ENCODE data around the gene CHADL.
"Not testable (repeated sequence)": the region's sequence is repeated elsewhere in the genome, so short reads cannot be mapped to it uniquely, and the experiment has no call there.

CHADL gene

GRCh38 chr22:41181349-41182241, 59.1 kb downstream of the CHADL start:
- no peak for DNase-seq (ENCODE audit: low read depth)

GRCh38 chr22:41180926-41181325, 59.8 kb downstream of the CHADL start:
- DNase-seq (ENCODE audit: low read depth) = no peak

GRCh38 chr22:41180362-41180761, 60.4 kb downstream of the CHADL start:
- not testable (repeated sequence) for DNase-seq (ENCODE audit: low read depth)
